ENCODE results near the gene SULT4A1. TPM values are rescaled to one million over a fixed set of nuclear protein-coding genes. Genes with fewer than 3 reads are reported as not detected.

SULT4A1 gene
- polyA plus RNA-seq, 1 experiment = 0.14 TPM

GRCh38 chr22:43843783-43844530, 18.4 kb downstream of the SULT4A1 start:
- no peak overlapping the region for H3K27ac ChIP-seq (ENCODE audit: low read depth, low read length)
- no peak for DNase-seq (ENCODE audit: low read depth, low spot score)
- no peak overlapping the region for H3K4me3 ChIP-seq (ENCODE audit: low read depth, low read length)
- no peak for TF ChIP-seq CTCF (IDR thresholded peaks at IDR 0.05; ENCODE audit: low read depth, low read length)
- ChIA-PET CTCF (no interaction called here), POLR2A (no interaction called here)
- H3K9me3 ChIP-seq (ENCODE audit: control insufficient read depth, insufficient read depth, low read length) = no peaks in the 10 kb centered on the region; the same call in 1 of the 2 replicates
- peaks cover 11% of the 10 kb centered on the region for H3K27me3 ChIP-seq (ENCODE audit: control insufficient read depth, insufficient read depth, low read length)

- Histone ChIP-seq H3K27ac (ENCODE audit: low read depth, low read length) (no peak overlapping the region), H3K4me3 (ENCODE audit: low read depth, low read length) (no peak overlapping the region), H3K27me3 (ENCODE audit: control insufficient read depth, insufficient read depth, low read length) (peaks cover 11% of the 10 kb centered on the region), H3K9me3 (ENCODE audit: control insufficient read depth, insufficient read depth, low read length) (no peaks in the 10 kb centered on the region; the same call in 1 of the 2 replicates)
- DNase-seq (ENCODE audit: low read depth, low spot score) = no peak
- ChIA-PET CTCF (no interaction called here), POLR2A (no interaction called here)
- TF ChIP-seq CTCF (IDR thresholded peaks at IDR 0.05; ENCODE audit: low read depth, low read length) = no peak
Observed at GRCh38 chr22:43841742-43842141, 20.6 kb downstream of the SULT4A1 start.

- Histone ChIP-seq H3K9me3 (ENCODE audit: control insufficient read depth, insufficient read depth, low read length) (no peaks in the 10 kb centered on the region; the same call in 1 of the 2 replicates), H3K27me3 (ENCODE audit: control insufficient read depth, insufficient read depth, low read length) (peaks cover 12% of the 10 kb centered on the region), H3K27ac (ENCODE audit: low read depth, low read length) (no peak overlapping the region), H3K4me3 (ENCODE audit: low read depth, low read length) (no peak overlapping the region)
- no peak for TF ChIP-seq CTCF (IDR thresholded peaks at IDR 0.05; ENCODE audit: low read depth, low read length)
- POLR2A ChIA-PET = no interaction called here
- CTCF ChIA-PET = no interaction called here
- DNase-seq (ENCODE audit: low read depth, low spot score) = no peak
Observed at GRCh38 chr22:43840851-43841250, 21.5 kb downstream of the SULT4A1 start.

GRCh38 chr22:43840431-43840830, 21.9 kb downstream of the SULT4A1 start:
- no peak overlapping the region for H3K27ac ChIP-seq (ENCODE audit: low read depth, low read length)
- peaks cover 14% of the 10 kb centered on the region for H3K27me3 ChIP-seq (ENCODE audit: control insufficient read depth, insufficient read depth, low read length)
- ChIA-PET POLR2A (no interaction called here), CTCF (no interaction called here)
- no peak for DNase-seq (ENCODE audit: low read depth, low spot score)
- no peak overlapping the region for H3K4me3 ChIP-seq (ENCODE audit: low read depth, low read length)
- H3K9me3 ChIP-seq (ENCODE audit: control insufficient read depth, insufficient read depth, low read length) = no peaks in the 10 kb centered on the region; the same call in 1 of the 2 replicates
- no peak for TF ChIP-seq CTCF (IDR thresholded peaks at IDR 0.05; ENCODE audit: low read depth, low read length)

GRCh38 chr22:43839781-43840180, 22.5 kb downstream of the SULT4A1 start:
- ChIA-PET CTCF (no interaction called here), POLR2A (no interaction called here)
- TF ChIP-seq CTCF (IDR thresholded peaks at IDR 0.05; ENCODE audit: low read depth, low read length) = no peak
- Histone ChIP-seq H3K27ac (ENCODE audit: low read depth, low read length) (no peak overlapping the region), H3K4me3 (ENCODE audit: low read depth, low read length) (no peak overlapping the region), H3K27me3 (ENCODE audit: control insufficient read depth, insufficient read depth, low read length) (peaks cover 16% of the 10 kb centered on the region), H3K9me3 (ENCODE audit: control insufficient read depth, insufficient read depth, low read length) (no peaks in the 10 kb centered on the region)
- DNase-seq (ENCODE audit: low read depth, low spot score) = no peak
